Measurements from ENCODE around the gene CAMTA2. TPM values are rescaled to one million over a fixed set of nuclear protein-coding genes. Genes with fewer than 3 reads are reported as not detected.

CAMTA2 gene
- polyA plus RNA-seq, 1 donor (not counting 4 experiments of a cell fraction or from before 2014, with no cell fraction given) = 8.5 TPM

- Histone ChIP-seq H2AFZ (ENCODE audit: control insufficient read depth, low read length) (no peak overlapping the region), H3K79me2 (ENCODE audit: control insufficient read depth, insufficient read depth, low read length) (peaks cover 10% of the 10 kb centered on the region), H3K27ac (ENCODE audit: control insufficient read depth, insufficient read depth, low read length) (no peak overlapping the region), H3K36me3 (ENCODE audit: control insufficient read depth in 2 of 2, extremely low read depth in 1 of 2, insufficient read depth in 2 of 2, low read length in 2 of 2) (peaks cover 10 to 19% of the 10 kb centered on the region in 2 experiments), H3K9me3 (ENCODE audit: control insufficient read depth, low read depth, low read length) (no peaks in the 10 kb centered on the region), H3K4me2 (ENCODE audit: control insufficient read depth, extremely low read depth, insufficient read depth, low read depth, low read length) (no peak overlapping the region), H3K4me1 (ENCODE audit: control insufficient read depth, extremely low read depth, insufficient read depth, low read length) (peaks cover 8% of the 10 kb centered on the region), H3K27me3 (ENCODE audit: control insufficient read depth, extremely low read depth, insufficient read depth, low read length) (no peaks in the 10 kb centered on the region), H3K4me3 (ENCODE audit: control insufficient read depth in 2 of 3, extremely low read depth in 1 of 3, insufficient read depth in 2 of 3, low read depth in 1 of 3, low read length in 3 of 3) (no peak overlapping the region), H4K20me1 (ENCODE audit: control insufficient read depth, extremely low read depth, insufficient read depth, low read length) (no peaks in the 10 kb centered on the region), H3K9me1 (ENCODE audit: control insufficient read depth, extremely low read depth, insufficient read depth, low read length) (no peaks in the 10 kb centered on the region), H3K9ac (ENCODE audit: control insufficient read depth, extremely low read depth, insufficient read depth, low read length) (no peak overlapping the region)
- dilution Hi-C loops (cut with MboI; ENCODE audit: extremely low pct_ligation_motif_present, low sequenced_read_pairs) = no loop called here
- DNase-seq (ENCODE audit: low read depth, low spot score) = no peak
- TF ChIP-seq EZH2 (IDR thresholded peaks at IDR 0.05; ENCODE audit: low read length) = no peak
- TF ChIP-seq, protein P1, sequence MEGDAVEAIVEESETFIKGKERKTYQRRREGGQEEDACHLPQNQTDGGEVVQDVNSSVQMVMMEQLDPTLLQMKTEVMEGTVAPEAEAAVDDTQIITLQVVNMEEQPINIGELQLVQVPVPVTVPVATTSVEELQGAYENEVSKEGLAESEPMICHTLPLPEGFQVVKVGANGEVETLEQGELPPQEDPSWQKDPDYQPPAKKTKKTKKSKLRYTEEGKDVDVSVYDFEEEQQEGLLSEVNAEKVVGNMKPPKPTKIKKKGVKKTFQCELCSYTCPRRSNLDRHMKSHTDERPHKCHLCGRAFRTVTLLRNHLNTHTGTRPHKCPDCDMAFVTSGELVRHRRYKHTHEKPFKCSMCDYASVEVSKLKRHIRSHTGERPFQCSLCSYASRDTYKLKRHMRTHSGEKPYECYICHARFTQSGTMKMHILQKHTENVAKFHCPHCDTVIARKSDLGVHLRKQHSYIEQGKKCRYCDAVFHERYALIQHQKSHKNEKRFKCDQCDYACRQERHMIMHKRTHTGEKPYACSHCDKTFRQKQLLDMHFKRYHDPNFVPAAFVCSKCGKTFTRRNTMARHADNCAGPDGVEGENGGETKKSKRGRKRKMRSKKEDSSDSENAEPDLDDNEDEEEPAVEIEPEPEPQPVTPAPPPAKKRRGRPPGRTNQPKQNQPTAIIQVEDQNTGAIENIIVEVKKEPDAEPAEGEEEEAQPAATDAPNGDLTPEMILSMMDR (optimal IDR thresholded peaks at IDR 0.05 in 1 of 3, IDR thresholded peaks at IDR 0.05 in 1 of 3, conservative IDR thresholded peaks at IDR 0.05 in 1 of 3; ENCODE audit: extremely low read depth in 1 of 3, insufficient read depth in 2 of 3, low read length in 3 of 3) = no peak
- no peak for FAIRE-seq
Observed at GRCh38 chr17:4933646-4934045, 53.8 kb downstream of the CAMTA2 start.

DNA sequence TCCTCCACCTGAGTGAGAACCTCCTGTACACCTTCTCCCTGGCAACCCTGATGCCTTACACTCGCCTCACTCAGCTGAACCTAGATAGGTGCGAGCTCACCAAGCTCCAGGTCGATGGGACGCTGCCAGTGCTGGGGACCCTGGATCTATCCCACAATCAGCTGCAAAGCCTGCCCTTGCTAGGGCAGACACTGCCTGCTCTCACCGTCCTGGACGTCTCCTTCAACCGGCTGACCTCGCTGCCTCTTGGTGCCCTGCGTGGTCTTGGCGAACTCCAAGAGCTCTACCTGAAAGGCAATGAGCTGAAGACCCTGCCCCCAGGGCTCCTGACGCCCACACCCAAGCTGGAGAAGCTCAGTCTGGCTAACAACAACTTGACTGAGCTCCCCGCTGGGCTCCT is 54.7 kb downstream of the CAMTA2 start:
- no peak overlapping the region for H3K27ac ChIP-seq (ENCODE audit: control insufficient read depth, insufficient read depth, low read length)
- no peak for TF ChIP-seq EZH2 (IDR thresholded peaks at IDR 0.05; ENCODE audit: low read length)
- TF ChIP-seq, protein P1 (optimal IDR thresholded peaks at IDR 0.05 in 1 of 3, IDR thresholded peaks at IDR 0.05 in 1 of 3, conservative IDR thresholded peaks at IDR 0.05 in 1 of 3; ENCODE audit: extremely low read depth in 1 of 3, insufficient read depth in 2 of 3, low read length in 3 of 3) = no peak
- H4K20me1 ChIP-seq (ENCODE audit: control insufficient read depth, extremely low read depth, insufficient read depth, low read length) = no peaks in the 10 kb centered on the region
- no peaks in the 10 kb centered on the region for H3K9me1 ChIP-seq (ENCODE audit: control insufficient read depth, extremely low read depth, insufficient read depth, low read length)
- H3K4me1 ChIP-seq (ENCODE audit: control insufficient read depth, extremely low read depth, insufficient read depth, low read length) = peaks cover 7% of the 10 kb centered on the region
- H3K27me3 ChIP-seq (ENCODE audit: control insufficient read depth, extremely low read depth, insufficient read depth, low read length) = no peaks in the 10 kb centered on the region
- peaks cover 1% of the 10 kb centered on the region for H3K79me2 ChIP-seq (ENCODE audit: control insufficient read depth, insufficient read depth, low read length)
- peaks cover 4 to 13% of the 10 kb centered on the region in 2 experiments for H3K36me3 ChIP-seq (ENCODE audit: control insufficient read depth in 2 of 2, extremely low read depth in 1 of 2, insufficient read depth in 2 of 2, low read length in 2 of 2)
- no peak overlapping the region for H3K9ac ChIP-seq (ENCODE audit: control insufficient read depth, extremely low read depth, insufficient read depth, low read length)
- FAIRE-seq (no peak), DNase-seq (ENCODE audit: low read depth, low spot score) (no peak)
- H3K4me3 ChIP-seq (ENCODE audit: control insufficient read depth in 2 of 3, extremely low read depth in 1 of 3, insufficient read depth in 2 of 3, low read depth in 1 of 3, low read length in 3 of 3) = no peak overlapping the region
- dilution Hi-C loops (cut with MboI; ENCODE audit: extremely low pct_ligation_motif_present, low sequenced_read_pairs) = no loop called here
- no peaks in the 10 kb centered on the region for H3K9me3 ChIP-seq (ENCODE audit: control insufficient read depth, low read depth, low read length)
- no peak overlapping the region for H3K4me2 ChIP-seq (ENCODE audit: control insufficient read depth, extremely low read depth, insufficient read depth, low read depth, low read length)
- no peak overlapping the region for H2AFZ ChIP-seq (ENCODE audit: control insufficient read depth, low read length)
